ENCODE results near the gene CAPN3.

CAPN3 gene

GRCh38 chr15:42371096-42371495 is 11.8 kb downstream of the CAPN3 start:
- Mint-ChIP-seq H3K36me3 (no peaks in the 10 kb centered on the region), H3K27ac (no peak overlapping the region), H3K27me3 (no peaks in the 10 kb centered on the region), H3K9me3 (no peaks in the 10 kb centered on the region), H3K4me3 (no peak overlapping the region), H3K4me1 (no peaks in the 10 kb centered on the region)

GRCh38 chr15:42373274-42373673 is 14.0 kb downstream of the CAPN3 start:
- no peaks in the 10 kb centered on the region for H3K4me1 Mint-ChIP-seq
- H3K36me3 Mint-ChIP-seq: peaks cover 6% of the 10 kb centered on the region
- peaks cover 5% of the 10 kb centered on the region for H3K9me3 Mint-ChIP-seq
- no peaks in the 10 kb centered on the region for H3K27me3 Mint-ChIP-seq
- no peak overlapping the region for H3K4me3 Mint-ChIP-seq
- no peak overlapping the region for H3K27ac Mint-ChIP-seq

GRCh38 chr15:42373936-42374335 is 14.6 kb downstream of the CAPN3 start:
- Mint-ChIP-seq H3K27me3 (no peaks in the 10 kb centered on the region), H3K36me3 (peaks cover 11% of the 10 kb centered on the region), H3K4me1 (no peaks in the 10 kb centered on the region), H3K27ac (no peak overlapping the region), H3K4me3 (no peak overlapping the region), H3K9me3 (peaks cover 5% of the 10 kb centered on the region)

- Mint-ChIP-seq H3K27ac (no peak overlapping the region), H3K9me3 (peaks cover 5% of the 10 kb centered on the region), H3K4me3 (no peak overlapping the region), H3K27me3 (no peaks in the 10 kb centered on the region), H3K36me3 (peaks cover 15% of the 10 kb centered on the region), H3K4me1 (no peaks in the 10 kb centered on the region)
These were observed 15.5 kb downstream of the CAPN3 start for GRCh38 chr15:42374810-42375209.

GRCh38 chr15:42375252-42375651 is 16.0 kb downstream of the CAPN3 start:
- no peak overlapping the region for H3K27ac Mint-ChIP-seq
- no peaks in the 10 kb centered on the region for H3K4me1 Mint-ChIP-seq
- no peak overlapping the region for H3K4me3 Mint-ChIP-seq
- no peaks in the 10 kb centered on the region for H3K27me3 Mint-ChIP-seq
- H3K9me3 Mint-ChIP-seq: peaks cover 5% of the 10 kb centered on the region
- peaks cover 15% of the 10 kb centered on the region for H3K36me3 Mint-ChIP-seq

- peaks cover 5% of the 10 kb centered on the region for H3K9me3 Mint-ChIP-seq
- H3K4me3 Mint-ChIP-seq: no peak overlapping the region
- H3K27me3 Mint-ChIP-seq: no peaks in the 10 kb centered on the region
- H3K36me3 Mint-ChIP-seq: peaks cover 17% of the 10 kb centered on the region
- no peak overlapping the region for H3K27ac Mint-ChIP-seq
- no peaks in the 10 kb centered on the region for H3K4me1 Mint-ChIP-seq
These were observed 16.6 kb downstream of the CAPN3 start for GRCh38 chr15:42375941-42376340.

GRCh38 chr15:42378011-42378410 is 18.7 kb downstream of the CAPN3 start:
- peaks cover 17% of the 10 kb centered on the region for H3K36me3 Mint-ChIP-seq

GRCh38 chr15:42384597-42384996 is 25.3 kb downstream of the CAPN3 start:
- H3K4me1 Mint-ChIP-seq: no peaks in the 10 kb centered on the region
- H3K9me3 Mint-ChIP-seq: no peaks in the 10 kb centered on the region
- H3K27me3 Mint-ChIP-seq: no peaks in the 10 kb centered on the region
- peaks cover 6% of the 10 kb centered on the region for H3K36me3 Mint-ChIP-seq
- H3K4me3 Mint-ChIP-seq: no peak overlapping the region
- no peak overlapping the region for H3K27ac Mint-ChIP-seq

More at GRCh38 chr15:42378011-42378410, 18.7 kb downstream of the CAPN3 start:
- H3K27me3 Mint-ChIP-seq: no peaks in the 10 kb centered on the region
- H3K9me3 Mint-ChIP-seq: peaks cover 5% of the 10 kb centered on the region
- no peak overlapping the region for H3K27ac Mint-ChIP-seq
- H3K4me3 Mint-ChIP-seq: no peak overlapping the region
- no peaks in the 10 kb centered on the region for H3K4me1 Mint-ChIP-seq

GRCh38 chr15:42385206-42385979 is 26.1 kb downstream of the CAPN3 start:
- Mint-ChIP-seq H3K4me1 (no peaks in the 10 kb centered on the region), H3K27me3 (no peaks in the 10 kb centered on the region)

GRCh38 chr15:42385980-42386700 is 26.8 kb downstream of the CAPN3 start:
- Mint-ChIP-seq H3K27ac (no peak overlapping the region), H3K9me3 (no peaks in the 10 kb centered on the region)

More at GRCh38 chr15:42385206-42385979, 26.1 kb downstream of the CAPN3 start:
- Mint-ChIP-seq H3K4me3 (no peak overlapping the region), H3K36me3 (peaks cover 6% of the 10 kb centered on the region), H3K9me3 (no peaks in the 10 kb centered on the region), H3K27ac (no peak overlapping the region)

GRCh38 chr15:42387603-42388002 is 28.3 kb downstream of the CAPN3 start:
- H3K27me3 Mint-ChIP-seq: no peaks in the 10 kb centered on the region
- H3K4me3 Mint-ChIP-seq: no peak overlapping the region
- H3K9me3 Mint-ChIP-seq: no peaks in the 10 kb centered on the region
- H3K36me3 Mint-ChIP-seq: peaks cover 4% of the 10 kb centered on the region
- H3K27ac Mint-ChIP-seq: no peak overlapping the region
- H3K4me1 Mint-ChIP-seq: no peaks in the 10 kb centered on the region

More at GRCh38 chr15:42385980-42386700, 26.8 kb downstream of the CAPN3 start:
- H3K4me3 Mint-ChIP-seq: no peak overlapping the region
- no peaks in the 10 kb centered on the region for H3K27me3 Mint-ChIP-seq
- peaks cover 4% of the 10 kb centered on the region for H3K36me3 Mint-ChIP-seq
- no peaks in the 10 kb centered on the region for H3K4me1 Mint-ChIP-seq

- no peaks in the 10 kb centered on the region for H3K4me1 Mint-ChIP-seq
- no peak overlapping the region for H3K4me3 Mint-ChIP-seq
- H3K9me3 Mint-ChIP-seq: no peaks in the 10 kb centered on the region
- no peak overlapping the region for H3K27ac Mint-ChIP-seq
- no peaks in the 10 kb centered on the region for H3K36me3 Mint-ChIP-seq
- no peaks in the 10 kb centered on the region for H3K27me3 Mint-ChIP-seq
These were observed 33.2 kb downstream of the CAPN3 start for GRCh38 chr15:42392309-42393024.

GRCh38 chr15:42394106-42394505 is 34.8 kb downstream of the CAPN3 start:
- Mint-ChIP-seq H3K27ac (no peak overlapping the region), H3K27me3 (no peaks in the 10 kb centered on the region), H3K4me3 (no peak overlapping the region), H3K4me1 (no peaks in the 10 kb centered on the region), H3K36me3 (no peaks in the 10 kb centered on the region), H3K9me3 (no peaks in the 10 kb centered on the region)

- Mint-ChIP-seq H3K27ac (no peak overlapping the region), H3K27me3 (no peaks in the 10 kb centered on the region), H3K9me3 (no peaks in the 10 kb centered on the region), H3K4me1 (no peaks in the 10 kb centered on the region), H3K36me3 (peaks cover 2% of the 10 kb centered on the region), H3K4me3 (no peak overlapping the region)
These were observed 36.5 kb downstream of the CAPN3 start for GRCh38 chr15:42395838-42396237.

GRCh38 chr15:42401544-42402454 is 42.5 kb downstream of the CAPN3 start:
- Mint-ChIP-seq H3K36me3 (peaks cover 5% of the 10 kb centered on the region), H3K27me3 (no peaks in the 10 kb centered on the region), H3K27ac (no peak overlapping the region)

More at GRCh38 chr15:42401544-42402454, 42.5 kb downstream of the CAPN3 start:
- Mint-ChIP-seq H3K9me3 (no peaks in the 10 kb centered on the region), H3K4me1 (no peaks in the 10 kb centered on the region), H3K4me3 (no peak overlapping the region)
